Measurements from ENCODE around the gene NAALADL1. TPM values are rescaled to one million over a fixed set of nuclear protein-coding genes. Genes with fewer than 3 reads are reported as not detected.

The NAALADL1 gene
- total and polyA plus RNA-seq, 2 experiments from 2014 or later, result 11.1 to 13.7 TPM

DNA sequence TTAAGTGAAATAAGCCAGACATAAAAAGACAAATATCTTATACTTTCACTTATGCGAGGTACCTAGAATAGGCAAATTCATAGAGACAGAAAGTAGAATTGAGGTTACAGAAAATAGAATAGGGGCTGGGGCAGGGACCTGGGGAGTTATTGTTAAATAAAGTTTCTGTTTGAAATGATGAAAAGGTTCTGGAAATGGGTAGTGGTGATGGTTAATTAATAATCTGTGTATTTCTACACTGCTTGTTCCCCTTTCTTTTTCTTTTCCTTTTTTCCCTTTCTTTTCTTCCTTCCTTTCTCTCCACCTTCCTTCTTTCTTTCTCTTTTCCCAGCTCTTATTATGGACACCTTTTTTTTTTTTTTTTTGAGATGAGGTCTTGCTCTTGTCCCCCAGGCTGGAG, 2.8 kb downstream of the NAALADL1 start:
- no peak overlapping the region for H3K4me3 ChIP-seq

More for the DNA sequence above, 2.8 kb downstream of the NAALADL1 start:
- H3K27me3 Mint-ChIP-seq (ENCODE audit: insufficient read depth, low read depth, poor library complexity), result peaks cover 11% of the 10 kb centered on the region
- no peaks in the 10 kb centered on the region for H3F3A ChIP-seq (replicated peaks; ENCODE audit: low read depth)
- no peak for DNase-seq (ENCODE audit: low spot score)
- no peaks in the 10 kb centered on the region for H3K9me3 Mint-ChIP-seq
- TF ChIP-seq STAT1 (IDR thresholded peaks at IDR 0.05; ENCODE audit: unreplicated experiment), result no peak
- no peak for TF ChIP-seq EZH2phosphoT487 (IDR thresholded peaks at IDR 0.05; ENCODE audit: unreplicated experiment)
- TF ChIP-seq, protein P1, sequence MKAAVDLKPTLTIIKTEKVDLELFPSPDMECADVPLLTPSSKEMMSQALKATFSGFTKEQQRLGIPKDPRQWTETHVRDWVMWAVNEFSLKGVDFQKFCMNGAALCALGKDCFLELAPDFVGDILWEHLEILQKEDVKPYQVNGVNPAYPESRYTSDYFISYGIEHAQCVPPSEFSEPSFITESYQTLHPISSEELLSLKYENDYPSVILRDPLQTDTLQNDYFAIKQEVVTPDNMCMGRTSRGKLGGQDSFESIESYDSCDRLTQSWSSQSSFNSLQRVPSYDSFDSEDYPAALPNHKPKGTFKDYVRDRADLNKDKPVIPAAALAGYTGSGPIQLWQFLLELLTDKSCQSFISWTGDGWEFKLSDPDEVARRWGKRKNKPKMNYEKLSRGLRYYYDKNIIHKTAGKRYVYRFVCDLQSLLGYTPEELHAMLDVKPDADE (IDR thresholded peaks at IDR 0.05), result no peak
- no peak for TF ChIP-seq CREB1 (CRISPR knock-in tag; IDR thresholded peaks at IDR 0.05; ENCODE audit: low read depth)
- TF ChIP-seq, protein P2, sequence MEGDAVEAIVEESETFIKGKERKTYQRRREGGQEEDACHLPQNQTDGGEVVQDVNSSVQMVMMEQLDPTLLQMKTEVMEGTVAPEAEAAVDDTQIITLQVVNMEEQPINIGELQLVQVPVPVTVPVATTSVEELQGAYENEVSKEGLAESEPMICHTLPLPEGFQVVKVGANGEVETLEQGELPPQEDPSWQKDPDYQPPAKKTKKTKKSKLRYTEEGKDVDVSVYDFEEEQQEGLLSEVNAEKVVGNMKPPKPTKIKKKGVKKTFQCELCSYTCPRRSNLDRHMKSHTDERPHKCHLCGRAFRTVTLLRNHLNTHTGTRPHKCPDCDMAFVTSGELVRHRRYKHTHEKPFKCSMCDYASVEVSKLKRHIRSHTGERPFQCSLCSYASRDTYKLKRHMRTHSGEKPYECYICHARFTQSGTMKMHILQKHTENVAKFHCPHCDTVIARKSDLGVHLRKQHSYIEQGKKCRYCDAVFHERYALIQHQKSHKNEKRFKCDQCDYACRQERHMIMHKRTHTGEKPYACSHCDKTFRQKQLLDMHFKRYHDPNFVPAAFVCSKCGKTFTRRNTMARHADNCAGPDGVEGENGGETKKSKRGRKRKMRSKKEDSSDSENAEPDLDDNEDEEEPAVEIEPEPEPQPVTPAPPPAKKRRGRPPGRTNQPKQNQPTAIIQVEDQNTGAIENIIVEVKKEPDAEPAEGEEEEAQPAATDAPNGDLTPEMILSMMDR (conservative IDR thresholded peaks at IDR 0.05; ENCODE audit: low read depth in 2 of 2), result no peak
- TF ChIP-seq EZH2 (IDR thresholded peaks at IDR 0.05; ENCODE audit: low read depth, unreplicated experiment), result no peak
- TF ChIP-seq, protein P3, sequence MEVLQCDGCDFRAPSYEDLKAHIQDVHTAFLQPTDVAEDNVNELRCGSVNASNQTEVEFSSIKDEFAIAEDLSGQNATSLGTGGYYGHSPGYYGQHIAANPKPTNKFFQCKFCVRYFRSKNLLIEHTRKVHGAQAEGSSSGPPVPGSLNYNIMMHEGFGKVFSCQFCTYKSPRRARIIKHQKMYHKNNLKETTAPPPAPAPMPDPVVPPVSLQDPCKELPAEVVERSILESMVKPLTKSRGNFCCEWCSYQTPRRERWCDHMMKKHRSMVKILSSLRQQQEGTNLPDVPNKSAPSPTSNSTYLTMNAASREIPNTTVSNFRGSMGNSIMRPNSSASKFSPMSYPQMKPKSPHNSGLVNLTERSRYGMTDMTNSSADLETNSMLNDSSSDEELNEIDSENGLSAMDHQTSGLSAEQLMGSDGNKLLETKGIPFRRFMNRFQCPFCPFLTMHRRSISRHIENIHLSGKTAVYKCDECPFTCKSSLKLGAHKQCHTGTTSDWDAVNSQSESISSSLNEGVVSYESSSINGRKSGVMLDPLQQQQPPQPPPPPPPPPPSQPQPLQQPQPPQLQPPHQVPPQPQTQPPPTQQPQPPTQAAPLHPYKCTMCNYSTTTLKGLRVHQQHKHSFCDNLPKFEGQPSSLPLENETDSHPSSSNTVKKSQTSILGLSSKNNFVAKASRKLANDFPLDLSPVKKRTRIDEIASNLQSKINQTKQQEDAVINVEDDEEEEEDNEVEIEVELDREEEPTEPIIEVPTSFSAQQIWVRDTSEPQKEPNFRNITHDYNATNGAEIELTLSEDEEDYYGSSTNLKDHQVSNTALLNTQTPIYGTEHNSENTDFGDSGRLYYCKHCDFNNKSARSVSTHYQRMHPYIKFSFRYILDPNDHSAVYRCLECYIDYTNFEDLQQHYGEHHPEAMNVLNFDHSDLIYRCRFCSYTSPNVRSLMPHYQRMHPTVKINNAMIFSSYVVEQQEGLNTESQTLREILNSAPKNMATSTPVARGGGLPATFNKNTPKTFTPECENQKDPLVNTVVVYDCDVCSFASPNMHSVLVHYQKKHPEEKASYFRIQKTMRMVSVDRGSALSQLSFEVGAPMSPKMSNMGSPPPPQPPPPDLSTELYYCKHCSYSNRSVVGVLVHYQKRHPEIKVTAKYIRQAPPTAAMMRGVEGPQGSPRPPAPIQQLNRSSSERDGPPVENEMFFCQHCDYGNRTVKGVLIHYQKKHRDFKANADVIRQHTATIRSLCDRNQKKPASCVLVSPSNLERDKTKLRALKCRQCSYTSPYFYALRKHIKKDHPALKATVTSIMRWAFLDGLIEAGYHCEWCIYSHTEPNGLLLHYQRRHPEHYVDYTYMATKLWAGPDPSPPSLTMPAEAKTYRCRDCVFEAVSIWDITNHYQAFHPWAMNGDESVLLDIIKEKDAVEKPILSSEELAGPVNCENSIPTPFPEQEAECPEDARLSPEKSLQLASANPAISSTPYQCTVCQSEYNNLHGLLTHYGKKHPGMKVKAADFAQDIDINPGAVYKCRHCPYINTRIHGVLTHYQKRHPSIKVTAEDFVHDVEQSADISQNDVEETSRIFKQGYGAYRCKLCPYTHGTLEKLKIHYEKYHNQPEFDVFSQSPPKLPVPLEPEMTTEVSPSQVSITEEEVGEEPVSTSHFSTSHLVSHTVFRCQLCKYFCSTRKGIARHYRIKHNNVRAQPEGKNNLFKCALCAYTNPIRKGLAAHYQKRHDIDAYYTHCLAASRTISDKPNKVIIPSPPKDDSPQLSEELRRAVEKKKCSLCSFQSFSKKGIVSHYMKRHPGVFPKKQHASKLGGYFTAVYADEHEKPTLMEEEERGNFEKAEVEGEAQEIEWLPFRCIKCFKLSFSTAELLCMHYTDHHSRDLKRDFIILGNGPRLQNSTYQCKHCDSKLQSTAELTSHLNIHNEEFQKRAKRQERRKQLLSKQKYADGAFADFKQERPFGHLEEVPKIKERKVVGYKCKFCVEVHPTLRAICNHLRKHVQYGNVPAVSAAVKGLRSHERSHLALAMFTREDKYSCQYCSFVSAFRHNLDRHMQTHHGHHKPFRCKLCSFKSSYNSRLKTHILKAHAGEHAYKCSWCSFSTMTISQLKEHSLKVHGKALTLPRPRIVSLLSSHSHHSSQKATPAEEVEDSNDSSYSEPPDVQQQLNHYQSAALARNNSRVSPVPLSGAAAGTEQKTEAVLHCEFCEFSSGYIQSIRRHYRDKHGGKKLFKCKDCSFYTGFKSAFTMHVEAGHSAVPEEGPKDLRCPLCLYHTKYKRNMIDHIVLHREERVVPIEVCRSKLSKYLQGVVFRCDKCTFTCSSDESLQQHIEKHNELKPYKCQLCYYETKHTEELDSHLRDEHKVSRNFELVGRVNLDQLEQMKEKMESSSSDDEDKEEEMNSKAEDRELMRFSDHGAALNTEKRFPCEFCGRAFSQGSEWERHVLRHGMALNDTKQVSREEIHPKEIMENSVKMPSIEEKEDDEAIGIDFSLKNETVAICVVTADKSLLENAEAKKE (CRISPR knock-in tag; IDR thresholded peaks at IDR 0.05), result no peak
- TF ChIP-seq JUNB (IDR thresholded peaks at IDR 0.05; ENCODE audit: unreplicated experiment), result no peak
- no peak for TF ChIP-seq ZNF114 (CRISPR knock-in tag; IDR thresholded peaks at IDR 0.05)
- TF ChIP-seq ZNF331 (CRISPR knock-in tag; IDR thresholded peaks at IDR 0.05; ENCODE audit: low read depth), result no peak
- no peak for TF ChIP-seq POLR2AphosphoS5 (IDR thresholded peaks at IDR 0.05; ENCODE audit: low read depth)
- TF ChIP-seq, protein P4, sequence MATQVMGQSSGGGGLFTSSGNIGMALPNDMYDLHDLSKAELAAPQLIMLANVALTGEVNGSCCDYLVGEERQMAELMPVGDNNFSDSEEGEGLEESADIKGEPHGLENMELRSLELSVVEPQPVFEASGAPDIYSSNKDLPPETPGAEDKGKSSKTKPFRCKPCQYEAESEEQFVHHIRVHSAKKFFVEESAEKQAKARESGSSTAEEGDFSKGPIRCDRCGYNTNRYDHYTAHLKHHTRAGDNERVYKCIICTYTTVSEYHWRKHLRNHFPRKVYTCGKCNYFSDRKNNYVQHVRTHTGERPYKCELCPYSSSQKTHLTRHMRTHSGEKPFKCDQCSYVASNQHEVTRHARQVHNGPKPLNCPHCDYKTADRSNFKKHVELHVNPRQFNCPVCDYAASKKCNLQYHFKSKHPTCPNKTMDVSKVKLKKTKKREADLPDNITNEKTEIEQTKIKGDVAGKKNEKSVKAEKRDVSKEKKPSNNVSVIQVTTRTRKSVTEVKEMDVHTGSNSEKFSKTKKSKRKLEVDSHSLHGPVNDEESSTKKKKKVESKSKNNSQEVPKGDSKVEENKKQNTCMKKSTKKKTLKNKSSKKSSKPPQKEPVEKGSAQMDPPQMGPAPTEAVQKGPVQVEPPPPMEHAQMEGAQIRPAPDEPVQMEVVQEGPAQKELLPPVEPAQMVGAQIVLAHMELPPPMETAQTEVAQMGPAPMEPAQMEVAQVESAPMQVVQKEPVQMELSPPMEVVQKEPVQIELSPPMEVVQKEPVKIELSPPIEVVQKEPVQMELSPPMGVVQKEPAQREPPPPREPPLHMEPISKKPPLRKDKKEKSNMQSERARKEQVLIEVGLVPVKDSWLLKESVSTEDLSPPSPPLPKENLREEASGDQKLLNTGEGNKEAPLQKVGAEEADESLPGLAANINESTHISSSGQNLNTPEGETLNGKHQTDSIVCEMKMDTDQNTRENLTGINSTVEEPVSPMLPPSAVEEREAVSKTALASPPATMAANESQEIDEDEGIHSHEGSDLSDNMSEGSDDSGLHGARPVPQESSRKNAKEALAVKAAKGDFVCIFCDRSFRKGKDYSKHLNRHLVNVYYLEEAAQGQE (IDR thresholded peaks at IDR 0.05; ENCODE audit: unreplicated experiment), result no peak
- no peak for TF ChIP-seq NANOG (IDR thresholded peaks at IDR 0.05; ENCODE audit: borderline replicate concordance)
- no peaks in the 10 kb centered on the region for H3K36me3 Mint-ChIP-seq (ENCODE audit: low read depth)
- ATAC-seq, result no peak
- H3K9me2 ChIP-seq (ENCODE audit: insufficient read depth), result no peaks in the 10 kb centered on the region
- H3K4me3 Mint-ChIP-seq, result no peak overlapping the region
- H2AFZ ChIP-seq, result no peak overlapping the region
- H3K27ac Mint-ChIP-seq, result no peak overlapping the region
- H3K27ac ChIP-seq (ENCODE audit: low read depth), result no peak overlapping the region
- no peaks in the 10 kb centered on the region for H4K20me1 ChIP-seq (replicated peaks; ENCODE audit: insufficient read depth)
- H3K36me3 ChIP-seq (ENCODE audit: insufficient read depth), result no peaks in the 10 kb centered on the region
- H3K27me3 ChIP-seq (ENCODE audit: insufficient read depth), result no peaks in the 10 kb centered on the region
- no peaks in the 10 kb centered on the region for H3K79me2 ChIP-seq (replicated peaks; ENCODE audit: insufficient read depth)
- H3K4me1 Mint-ChIP-seq, result no peaks in the 10 kb centered on the region
- H3K4me1 ChIP-seq (ENCODE audit: insufficient read depth), result no peaks in the 10 kb centered on the region
- no peak overlapping the region for H3K4me2 ChIP-seq
